K562 (cell line): ENCODE data around the gene RERE. TPM values are rescaled to one million over a fixed set of nuclear protein-coding genes. Genes with fewer than 3 reads are reported as not detected.

ENCODE experiments used
- ARID3A ChIP-seq: IDR thresholded peaks from 2 replicates; pipeline ENCODE4 v1.6.1; 2012; ENCODE audit warnings: low read depth, low read length, improper control_type of control experiment, borderline replicate concordance
- ATF3 ChIP-seq, 2 experiments: fragments of 450-650 bp in 1 of 2; sonication (generic) in 1 of 2; formaldehyde crosslinking in 1 of 2; IDR thresholded peaks in 1 of 2; conservative IDR thresholded peaks in 1 of 2; 2 replicates each; pipeline versions ENCODE4 v1.6.1 to v1.8.1; 2016 to 2023; ENCODE audit warnings: mild to moderate bottlenecking in 2 of 2, moderate library complexity in 2 of 2, inconsistent platforms in 1 of 2, missing genetic modification reagents in 1 of 2
- BACH1 ChIP-seq: fragments of 200-800 bp; sonication (Bioruptor generic); IDR thresholded peaks from 2 replicates; pipeline ENCODE4 v1.6.1; 2016; ENCODE audit warnings: missing genetic modification characterization, missing compliant biosample characterization
- CC2D1A ChIP-seq: fragments of 450-650 bp; IDR thresholded peaks from 2 replicates; pipeline ENCODE4 v1.6.1; 2017; ENCODE audit warnings: mild to moderate bottlenecking
- EZH2 ChIP-seq: IDR thresholded peaks from 2 replicates; pipeline ENCODE4 v1.6.1; 2012; ENCODE audit warnings: low read depth, mild to moderate bottlenecking, inconsistent platforms, low read length, borderline replicate concordance
- ILF3 ChIP-seq: fragments of 450-650 bp; IDR thresholded peaks from 2 replicates; pipeline ENCODE4 v1.6.1; 2018; ENCODE audit warnings: antibody characterized with exemption, mild to moderate bottlenecking, moderate library complexity, borderline replicate concordance
- MAFK ChIP-seq: IDR thresholded peaks from 2 replicates; pipeline ENCODE4 v1.6.1; 2011; ENCODE audit warnings: low read length, improper control_type of control experiment
- POLR2H ChIP-seq: IDR thresholded peaks from 2 replicates; pipeline ENCODE4 v1.6.1; 2016; ENCODE audit warnings: missing genetic modification characterization, low read depth, mild to moderate bottlenecking, control low read depth, missing compliant biosample characterization, moderate library complexity
- RCOR1 ChIP-seq, 2 experiments: IDR thresholded peaks; 2 replicates each; pipeline ENCODE4 v1.6.1; 2012; ENCODE audit warnings: low read depth in 2 of 2, low read length in 2 of 2, borderline replicate concordance in 1 of 2, improper control_type of control experiment in 1 of 2
- STAT5A ChIP-seq: IDR thresholded peaks from 2 replicates; pipeline ENCODE4 v1.6.1; 2012; ENCODE audit warnings: low read length, inconsistent platforms, borderline replicate concordance
- ZHX1 ChIP-seq: fragments of 150-350 bp; conservative IDR thresholded peaks from 2 replicates; pipeline ENCODE4 v1.6.1; 2014; ENCODE audit warnings: low read length
- ZNF384 ChIP-seq: IDR thresholded peaks from 2 replicates; pipeline ENCODE4 v1.6.1; 2012; ENCODE audit warnings: low read depth, low read length, improper control_type of control experiment
- polyA plus RNA-seq, 8 experiments: library from polyadenylated mRNA; depleted of rRNA in 4 of 8; stranded (reverse) in 5 of 8; unstranded in 3 of 8; fragments of >200 nt; fragmentation: Nextera tagmentation in 2 of 8; fragmentation: Illumina TruSeq in 1 of 8; extraction: Ambion mirVana in 2 of 8; extraction: Trizol in 1 of 8; gene quantifications; 2 replicates each; pipeline versions ENCODE4 v1.2.1 to v1.2.3, GENCODE V29; 2011 to 2014; ENCODE audit warnings: inconsistent platforms in 1 of 8, missing spikeins in 1 of 8
- total RNA-seq, 7 experiments: library from RNA; depleted of rRNA in 6 of 7; stranded (reverse); fragments of >200 nt in 6 of 7; fragmentation: Illumina TruSeq in 2 of 7; extraction: Trizol in 2 of 7; gene quantifications; 2 replicates each; pipeline versions ENCODE4 v1.2.1 to v1.2.3, GENCODE V29; 2011 to 2021; ENCODE audit warnings: low replicate concordance in 1 of 7
- TF ChIP-seq, protein P1 (sequence below): fragments of 450-650 bp; formaldehyde crosslinking; IDR thresholded peaks from 2 replicates; pipeline ENCODE4 v1.4.0; 2020; ENCODE audit warnings: mild to moderate bottlenecking, moderate library complexity

Gene RERE
- total and polyA plus RNA-seq, 9 of the 15 experiments (the other 6 are each of a cell fraction or from before 2014, with no cell fraction given) = 3.0 to 51.5 (median 13.4) TPM

- no peak for TF ChIP-seq ATF3 (IDR thresholded peaks at IDR 0.05)
- TF ChIP-seq ATF3 (CRISPR knock-in tag; conservative IDR thresholded peaks at IDR 0.05) = no peak
- TF ChIP-seq, protein P1, sequence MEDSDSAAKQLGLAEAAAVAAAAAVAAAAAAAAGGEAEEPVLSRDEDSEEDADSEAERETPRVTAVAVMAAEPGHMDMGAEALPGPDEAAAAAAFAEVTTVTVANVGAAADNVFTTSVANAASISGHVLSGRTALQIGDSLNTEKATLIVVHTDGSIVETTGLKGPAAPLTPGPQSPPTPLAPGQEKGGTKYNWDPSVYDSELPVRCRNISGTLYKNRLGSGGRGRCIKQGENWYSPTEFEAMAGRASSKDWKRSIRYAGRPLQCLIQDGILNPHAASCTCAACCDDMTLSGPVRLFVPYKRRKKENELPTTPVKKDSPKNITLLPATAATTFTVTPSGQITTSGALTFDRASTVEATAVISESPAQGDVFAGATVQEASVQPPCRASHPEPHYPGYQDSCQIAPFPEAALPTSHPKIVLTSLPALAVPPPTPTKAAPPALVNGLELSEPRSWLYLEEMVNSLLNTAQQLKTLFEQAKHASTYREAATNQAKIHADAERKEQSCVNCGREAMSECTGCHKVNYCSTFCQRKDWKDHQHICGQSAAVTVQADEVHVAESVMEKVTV (CRISPR knock-in tag) = peak; percentile 95
- 0 out of 2 replicates have a peak, but pooled peaks have one; percentile 35 for TF ChIP-seq BACH1 (tag)
- peak; percentile 80; the same call in 1 of the 2 replicates for TF ChIP-seq ARID3A
- no peak for TF ChIP-seq ZHX1
- peak; percentile 85; the same call in 1 of the 2 replicates for TF ChIP-seq CC2D1A
- peak; percentile 39; the same call in 1 of the 2 replicates for TF ChIP-seq ZNF384
- TF ChIP-seq STAT5A = no peak
- TF ChIP-seq MAFK = 0 out of 2 replicates have a peak, but pooled peaks have one; percentile 2
- TF ChIP-seq RCOR1 (IDR thresholded peaks at IDR 0.05; ENCODE audit: borderline replicate concordance in 1 of 2, low read depth in 2 of 2, low read length in 2 of 2) = peak in 1 of 2 experiments; percentile 44; a peak in 1 of 4 replicates
- peak; percentile 53; the same call in 1 of the 2 replicates for TF ChIP-seq ILF3
- TF ChIP-seq POLR2H = peak; percentile 45; the same call in 1 of the 2 replicates
- TF ChIP-seq EZH2 = no peak
Measured at GRCh38 chr1:8560611-8561544, 256.6 kb downstream of the RERE start (continued).
